Measurements from ENCODE around the gene BRD9.

- TF ChIP-seq, protein P1, sequence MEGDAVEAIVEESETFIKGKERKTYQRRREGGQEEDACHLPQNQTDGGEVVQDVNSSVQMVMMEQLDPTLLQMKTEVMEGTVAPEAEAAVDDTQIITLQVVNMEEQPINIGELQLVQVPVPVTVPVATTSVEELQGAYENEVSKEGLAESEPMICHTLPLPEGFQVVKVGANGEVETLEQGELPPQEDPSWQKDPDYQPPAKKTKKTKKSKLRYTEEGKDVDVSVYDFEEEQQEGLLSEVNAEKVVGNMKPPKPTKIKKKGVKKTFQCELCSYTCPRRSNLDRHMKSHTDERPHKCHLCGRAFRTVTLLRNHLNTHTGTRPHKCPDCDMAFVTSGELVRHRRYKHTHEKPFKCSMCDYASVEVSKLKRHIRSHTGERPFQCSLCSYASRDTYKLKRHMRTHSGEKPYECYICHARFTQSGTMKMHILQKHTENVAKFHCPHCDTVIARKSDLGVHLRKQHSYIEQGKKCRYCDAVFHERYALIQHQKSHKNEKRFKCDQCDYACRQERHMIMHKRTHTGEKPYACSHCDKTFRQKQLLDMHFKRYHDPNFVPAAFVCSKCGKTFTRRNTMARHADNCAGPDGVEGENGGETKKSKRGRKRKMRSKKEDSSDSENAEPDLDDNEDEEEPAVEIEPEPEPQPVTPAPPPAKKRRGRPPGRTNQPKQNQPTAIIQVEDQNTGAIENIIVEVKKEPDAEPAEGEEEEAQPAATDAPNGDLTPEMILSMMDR (IDR thresholded peaks at IDR 0.05): no peak
- no peak for TF ChIP-seq POLR2A (IDR thresholded peaks at IDR 0.05; ENCODE audit: low read depth)
These were observed 11.6 kb downstream of the BRD9 start for GRCh38 chr5:880816-881550.

All from esophagus muscularis mucosa (tissue), 3 donors.